Uterine smooth muscle cell (primary cell): ENCODE results near the gene CNST. TPM values are rescaled to one million over a fixed set of nuclear protein-coding genes. Genes with fewer than 3 reads are reported as not detected.

Experiments
- total RNA-seq: library from RNA; depleted of rRNA; stranded (reverse); fragments of >200 nt; gene quantifications from 2 replicates; pipeline ENCODE4 v1.2.3, GENCODE V29; 2014

Gene CNST
- 22.9 and 28.2 TPM in 2 replicates for total RNA-seq

GRCh38 chr1:246566128-246566812 is at the start of gene CNST, which contains the start of gene TFB2M:
CNST (plus strand) TSS chr1:246566456; CDS start chr1:246591563, 25,107 bp downstream.
TFB2M (minus strand) TSS chr1:246566261; CDS start chr1:246566138, 123 bp downstream.

Other genes starting within 250 kb of the CNST start
- gene SMYD3, start 59.2 kb upstream of the CNST start, total RNA-seq, result 42.2 and 80.5 TPM in 2 replicates
- gene TFB2M, start 195 bp upstream of the CNST start, total RNA-seq, result 15.5 and 16.9 TPM in 2 replicates
- gene SCCPDH, start 158.0 kb downstream of the CNST start, total RNA-seq, result 53.5 and 68.4 TPM in 2 replicates